Right hindlimb (tissue), 1 donor: ENCODE results near the gene GTSE1.
"Not testable (repeated sequence)": the region's sequence is repeated elsewhere in the genome, so short reads cannot be mapped to it uniquely, and the experiment has no call there.

ENCODE experiments used
- DNase-seq: peaks from one replicate; pipeline ENCODE4 v3.0.0-alpha.2; 2018

GTSE1 gene

GRCh38 chr22:46294784-46295183 lies 1.9 kb upstream of the GTSE1 start:
- DNase-seq, result no peak

DNA sequence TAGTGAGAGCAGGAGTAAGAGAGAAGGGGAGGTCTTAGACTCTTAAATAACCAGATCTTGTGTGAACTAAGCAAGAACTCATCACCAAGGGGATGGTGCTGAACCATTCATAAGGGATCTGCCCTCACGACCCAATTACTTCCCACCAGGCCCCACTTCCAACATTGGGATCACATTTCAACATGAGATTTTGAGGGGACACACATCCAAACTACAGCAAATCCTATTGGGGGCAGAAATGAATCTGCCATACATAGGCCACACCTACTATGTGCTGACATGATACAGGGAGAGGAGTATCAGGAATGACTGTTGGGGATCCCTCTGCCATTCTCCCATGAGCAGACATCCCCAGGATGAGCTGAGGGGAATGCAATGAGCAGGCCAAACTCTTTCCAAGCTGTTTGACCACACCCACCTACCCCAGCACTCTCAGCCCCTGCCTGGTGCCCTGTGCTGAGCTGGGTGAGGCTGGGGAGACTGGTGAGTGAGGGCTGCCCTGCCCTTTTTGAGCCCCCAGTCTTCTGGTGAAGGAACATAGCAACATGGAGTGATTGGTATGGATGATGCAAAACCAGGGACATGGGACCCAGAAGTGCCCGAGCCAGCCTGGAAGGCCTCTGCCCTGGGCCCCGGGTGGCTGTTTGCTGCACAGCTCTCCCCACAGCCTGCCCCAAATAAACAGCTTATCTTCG lies 1.2 kb upstream of the GTSE1 start:
- no peak for DNase-seq

- peak; percentile 51 for DNase-seq
Observed at GRCh38 chr22:46297151-46297812, 612 bp downstream of the GTSE1 start.

DNA sequence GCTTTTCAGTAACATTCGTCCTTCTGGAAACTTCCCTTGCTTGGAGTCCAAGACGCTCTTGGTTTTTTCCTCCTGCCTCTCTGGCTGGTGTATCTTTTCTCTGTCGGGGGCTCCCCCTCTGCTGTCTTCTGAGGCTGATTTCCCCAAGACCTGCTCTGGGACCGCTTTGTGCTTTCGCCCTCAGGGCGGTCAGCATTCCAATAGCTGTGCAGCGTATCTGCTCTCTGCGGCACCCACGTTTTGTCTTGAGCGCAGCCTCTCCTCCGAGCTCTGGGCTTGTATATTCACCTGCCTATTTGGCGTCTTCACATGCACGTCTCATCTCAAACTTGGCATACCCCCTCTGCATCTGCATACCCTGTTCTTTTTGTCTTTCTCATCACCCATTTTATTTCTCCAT lies 2.4 kb downstream of the GTSE1 start:
- no peak for DNase-seq

- no peak for DNase-seq
Observed at GRCh38 chr22:46300491-46300890, 3.8 kb downstream of the GTSE1 start.

DNA sequence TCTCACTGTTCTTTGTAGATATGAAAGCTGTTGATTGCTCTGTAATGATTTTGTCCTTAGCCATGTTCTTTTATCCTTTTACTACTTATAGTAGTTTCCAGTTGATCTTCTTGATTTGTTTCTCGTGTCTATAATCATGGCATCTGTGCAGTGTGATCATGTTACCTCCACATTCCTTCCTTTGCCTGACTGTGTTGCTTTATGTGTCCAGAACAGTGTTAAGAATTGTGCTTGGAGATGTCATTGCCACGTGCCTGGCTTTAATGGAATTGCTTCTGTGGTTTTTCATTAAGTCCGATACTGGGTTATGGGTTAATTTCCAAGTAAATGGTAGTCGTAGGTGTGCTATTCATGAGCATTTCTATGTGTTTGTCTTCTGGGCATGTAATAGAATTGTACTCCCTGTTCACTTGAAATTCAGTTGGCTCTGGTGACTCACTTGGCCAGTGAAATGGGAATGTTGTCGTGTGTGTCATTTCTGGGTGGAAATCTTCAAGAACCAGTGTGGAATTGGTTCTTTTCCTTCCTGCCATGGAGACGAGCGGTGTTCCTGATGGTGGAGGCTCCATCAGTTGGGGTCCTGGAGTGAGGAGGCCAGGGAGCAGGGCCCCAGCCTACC lies 6.8 kb downstream of the GTSE1 start:
- no peak for DNase-seq

DNA sequence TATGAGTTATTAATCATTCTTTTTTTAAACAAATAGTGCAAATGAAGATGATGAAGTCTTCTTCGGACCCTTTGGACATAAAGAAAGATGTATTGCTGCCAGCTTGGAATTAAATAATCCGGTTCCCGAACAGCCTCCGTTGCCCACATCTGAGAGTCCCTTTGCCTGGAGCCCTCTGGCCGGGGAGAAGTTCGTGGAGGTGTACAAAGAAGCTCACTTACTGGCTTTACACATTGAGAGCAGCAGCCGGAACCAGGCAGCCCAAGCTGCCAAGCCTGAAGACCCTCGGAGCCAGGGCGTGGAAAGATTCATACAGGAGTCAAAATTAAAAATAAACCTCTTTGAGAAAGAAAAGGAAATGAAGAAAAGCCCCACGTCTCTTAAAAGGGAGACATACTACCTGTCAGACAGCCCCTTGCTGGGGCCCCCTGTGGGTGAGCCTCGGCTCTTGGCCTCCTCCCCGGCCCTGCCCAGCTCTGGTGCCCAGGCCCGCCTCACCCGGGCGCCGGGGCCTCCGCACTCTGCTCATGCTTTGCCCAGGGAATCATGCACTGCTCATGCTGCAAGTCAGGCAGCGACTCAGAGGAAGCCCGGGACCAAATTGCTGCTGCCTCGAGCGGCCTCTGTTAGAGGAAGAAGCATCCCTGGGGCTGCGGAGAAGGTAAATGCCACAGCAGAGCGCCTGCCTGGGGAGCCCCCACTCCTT lies 11.8 kb downstream of the GTSE1 start:
- DNase-seq, result no peak

DNA sequence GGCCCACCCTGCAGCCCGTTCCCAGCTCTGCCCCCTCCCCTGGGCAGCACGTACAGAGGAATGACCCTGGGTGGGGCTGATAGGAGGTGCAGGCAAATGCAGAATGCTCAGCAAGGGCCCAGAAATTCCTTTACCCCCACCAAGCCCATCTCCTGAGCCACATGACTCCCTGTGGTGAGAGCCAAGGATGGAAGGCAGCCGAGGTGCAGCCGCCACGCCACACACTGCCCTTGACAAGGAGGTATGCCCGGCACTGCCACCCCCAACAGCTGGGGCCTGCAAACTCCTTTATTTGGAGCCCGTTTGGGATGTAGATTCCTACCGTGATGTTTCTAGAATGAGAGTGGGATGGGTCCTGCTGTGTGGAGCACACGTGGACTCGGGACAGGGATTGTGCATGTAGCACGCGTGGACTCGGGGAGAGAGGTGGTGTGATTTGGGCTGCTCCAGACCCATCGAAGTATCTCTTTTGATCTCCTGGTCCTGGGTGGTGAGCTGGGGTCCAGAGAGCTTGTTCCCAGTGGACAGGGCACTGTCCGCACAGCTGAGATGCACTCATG lies 12.9 kb downstream of the GTSE1 start:
- DNase-seq, result no peak

DNA sequence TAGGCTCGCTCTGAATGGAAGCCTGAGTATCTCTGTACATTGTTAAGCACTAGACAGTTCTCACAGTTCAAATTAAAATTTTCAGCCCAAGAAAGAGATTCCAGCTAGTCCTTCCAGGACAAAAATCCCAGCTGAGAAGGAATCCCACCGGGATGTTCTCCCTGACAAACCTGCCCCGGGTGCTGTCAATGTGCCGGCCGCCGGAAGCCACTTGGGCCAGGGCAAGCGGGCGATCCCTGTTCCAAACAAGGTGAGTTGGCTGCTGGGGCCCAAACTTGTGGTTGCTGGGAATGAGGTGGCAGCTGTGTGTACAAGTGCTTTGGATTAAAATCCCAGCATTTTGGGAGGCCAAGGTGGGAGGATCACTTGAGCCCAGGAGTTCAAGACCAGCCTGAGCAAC lies 15.4 kb downstream of the GTSE1 start:
- no peak for DNase-seq

DNA sequence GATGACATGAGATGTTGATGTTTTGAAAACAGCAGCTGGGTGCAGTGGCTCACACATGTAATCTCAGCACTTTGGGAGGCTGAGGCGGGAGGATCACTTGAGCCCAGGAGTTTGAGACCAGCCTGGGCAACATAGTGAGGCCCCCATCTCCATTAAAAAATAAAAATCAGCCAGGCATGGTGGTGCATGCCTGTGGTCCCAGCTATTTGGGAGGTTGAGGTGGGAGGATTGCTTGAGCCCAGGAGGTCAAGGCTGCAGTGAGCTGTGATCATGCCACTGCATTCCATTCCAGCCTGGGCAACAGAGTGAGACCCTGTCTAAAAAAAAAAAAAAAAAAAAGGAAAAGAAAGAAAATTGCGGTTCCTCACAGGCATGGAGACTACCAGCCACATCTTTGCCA lies 16.2 kb downstream of the GTSE1 start:
- DNase-seq, result not testable (repeated sequence)

DNA sequence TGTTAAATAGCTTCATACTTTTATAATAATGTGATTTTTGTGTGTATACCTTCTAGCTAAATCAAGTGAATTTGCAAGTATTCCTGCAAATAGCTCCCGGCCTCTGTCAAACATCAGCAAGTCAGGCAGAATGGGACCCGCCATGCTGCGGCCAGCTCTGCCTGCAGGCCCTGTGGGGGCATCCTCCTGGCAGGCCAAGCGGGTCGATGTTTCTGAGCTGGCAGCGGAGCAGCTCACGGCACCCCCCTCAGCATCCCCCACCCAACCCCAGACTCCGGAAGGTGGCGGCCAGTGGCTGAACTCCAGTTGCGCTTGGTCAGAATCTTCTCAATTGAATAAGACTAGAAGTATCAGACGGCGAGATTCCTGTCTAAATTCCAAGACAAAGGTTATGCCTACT lies 19.3 kb downstream of the GTSE1 start:
- no peak for DNase-seq

DNA sequence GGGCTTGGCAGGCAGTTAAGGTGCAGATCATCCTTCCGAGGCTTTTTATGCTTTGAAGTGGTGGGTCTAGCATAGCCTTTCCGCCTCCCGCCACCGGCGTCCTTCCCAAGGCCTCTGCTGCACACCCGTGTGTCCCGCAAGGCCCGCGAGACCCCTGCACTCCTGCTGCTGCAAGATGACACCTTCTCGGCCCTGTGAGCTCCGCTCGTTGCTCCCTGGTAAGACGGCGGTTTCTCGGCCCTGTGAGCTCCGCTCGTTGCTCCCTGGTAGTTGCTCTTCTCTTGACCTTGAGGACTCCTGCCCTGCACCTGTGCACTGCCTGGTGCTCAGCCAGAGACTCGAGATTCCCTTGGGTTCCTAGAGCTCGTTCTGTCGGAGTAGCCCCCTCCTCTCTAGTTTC lies 21.0 kb downstream of the GTSE1 start:
- DNase-seq, result no peak

- DNase-seq, result no peak
Observed at GRCh38 chr22:46318576-46318975, 21.9 kb downstream of the GTSE1 start.

DNA sequence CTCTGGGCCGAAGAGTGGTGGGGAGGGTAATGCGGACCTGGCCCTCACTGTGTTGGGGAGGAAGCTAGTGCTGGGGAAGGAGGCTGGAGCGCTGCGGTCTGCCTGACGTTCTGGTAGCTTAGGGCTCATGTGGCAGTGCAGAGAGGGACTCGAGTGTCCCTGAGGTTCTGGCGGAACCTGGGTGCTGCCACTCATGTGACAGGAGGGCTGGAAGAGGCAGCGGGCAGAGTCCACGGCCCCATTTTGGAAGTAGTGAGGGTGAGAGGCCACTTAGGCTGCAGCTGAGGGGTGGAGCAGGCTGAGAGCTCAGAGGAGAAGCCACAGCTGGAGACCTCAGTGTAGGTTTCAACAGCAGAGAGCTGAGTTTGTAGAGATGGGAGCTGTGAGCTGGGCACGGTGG lies 22.6 kb downstream of the GTSE1 start:
- no peak for DNase-seq

DNA sequence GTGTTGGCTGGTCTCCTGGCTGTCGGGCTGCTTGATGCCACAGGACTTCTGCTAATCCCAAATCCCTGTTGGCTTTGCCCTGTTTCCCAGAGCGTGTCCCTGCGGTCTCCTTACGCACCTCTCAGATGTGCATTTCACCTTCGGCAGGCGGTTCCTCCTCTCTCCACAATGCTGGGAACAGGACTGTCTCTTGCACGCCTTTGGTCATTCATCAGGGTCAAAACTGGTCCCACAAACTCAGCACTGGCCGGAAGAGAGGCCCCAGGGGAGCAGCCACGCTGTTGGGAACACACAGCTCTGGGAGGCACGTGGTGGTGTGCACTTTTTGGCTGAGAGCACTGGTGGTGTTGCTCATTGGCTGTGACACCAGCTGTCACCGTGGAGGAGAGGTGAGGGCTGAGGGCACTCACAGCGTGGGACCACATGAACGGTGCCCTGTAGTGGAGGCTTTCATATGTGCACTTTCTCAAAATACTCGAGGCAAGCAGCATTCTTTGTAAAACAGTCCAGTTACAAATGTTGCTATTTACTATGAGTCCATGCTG lies 23.6 kb downstream of the GTSE1 start:
- no peak for DNase-seq

- no peak for DNase-seq
Observed at GRCh38 chr22:46320716-46321386, 24.2 kb downstream of the GTSE1 start.

GRCh38 chr22:46322711-46323110 lies 26.0 kb downstream of the GTSE1 start:
- no peak for DNase-seq

DNA sequence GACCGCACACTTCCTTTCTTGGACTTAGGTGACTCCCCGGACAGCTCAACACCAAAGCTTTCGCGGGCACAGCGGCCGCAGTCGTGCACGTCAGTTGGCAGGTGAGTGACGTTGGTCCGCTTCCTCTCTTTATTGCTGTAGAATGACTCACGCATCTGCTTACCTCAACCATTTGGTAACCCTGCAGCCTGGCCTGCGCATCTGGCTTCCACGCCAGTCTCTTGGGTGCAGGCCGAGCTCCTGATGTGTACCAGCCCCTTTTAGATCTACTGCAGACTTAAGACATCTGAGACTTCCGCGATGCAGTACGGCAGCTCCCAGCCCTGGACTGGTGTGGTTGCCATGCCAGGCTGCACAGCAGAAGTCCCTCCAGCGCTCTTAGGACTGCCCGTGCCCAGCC lies 26.5 kb downstream of the GTSE1 start:
- DNase-seq, result no peak

GRCh38 chr22:46326066-46326680 lies 29.5 kb downstream of the GTSE1 start:
- DNase-seq, result no peak

GRCh38 chr22:46327691-46328465 lies 31.2 kb downstream of the GTSE1 start:
- no peak for DNase-seq

- DNase-seq, result no peak
Observed at GRCh38 chr22:46328797-46329196, 32.1 kb downstream of the GTSE1 start.
